Prostate gland (tissue), 2 donors: ENCODE measurements around the gene RXYLT1. TPM values are rescaled to one million over a fixed set of nuclear protein-coding genes. Genes with fewer than 3 reads are reported as not detected.

ENCODE experiments used
- DNase-seq: peaks from one replicate; pipeline ENCODE4 v3.0.0-alpha.2; 2019; ENCODE audit warnings: low spot score
- H3K27ac ChIP-seq, 2 donors: fragments of 200-600 bp; sonication (generic); 2 replicates each; pipeline ENCODE4 v1.5.1; 2017 to 2019
- H3K27me3 ChIP-seq: fragments of 200-600 bp; sonication (generic); replicated peaks from 2 replicates; pipeline ENCODE4 v1.5.1; 2019; ENCODE audit not compliant: insufficient read depth
- H3K36me3 ChIP-seq, 2 donors: fragments of 200-600 bp; sonication (generic); 1 replicate in 1 of 2; 2 replicates in 1 of 2; pipeline versions ENCODE4 v1.5.1 to v1.8.1; 2017 to 2019
- H3K4me1 ChIP-seq: fragments of 200-600 bp; sonication (generic); replicated peaks from 2 replicates; pipeline ENCODE4 v1.5.1; 2019
- H3K4me3 ChIP-seq, 2 donors: fragments of 200-600 bp; sonication (generic); 2 replicates each; pipeline ENCODE4 v1.5.1; 2017 to 2019
- H3K9me3 ChIP-seq: fragments of 200-600 bp; sonication (generic); 2 replicates; pipeline ENCODE4 v1.5.1; 2017
- POLR2A ChIP-seq: fragments of 450-650 bp; IDR thresholded peaks from one replicate; pipeline ENCODE4 v1.6.1; 2016; ENCODE audit warnings: antibody characterized with exemption, mild to moderate bottlenecking
- POLR2AphosphoS5 ChIP-seq: sonication (generic); formaldehyde crosslinking; IDR thresholded peaks from one replicate; pipeline ENCODE4 v1.6.1; 2017; ENCODE audit warnings: antibody characterized with exemption
- WGBS: methylation state at CpG from one replicate; pipeline ENCODE4 v1.1.5; 2018; 5-methylcytosine and 5-hydroxymethylcytosine counted together
- intact Hi-C: fragments of 100-400 bp; cut with DNase I; formaldehyde crosslinking; loops from one replicate; pipeline ENCODE4 v1.14.2; 2022
- total RNA-seq, 2 donors: library from RNA; depleted of rRNA; stranded (reverse); fragments of >200 nt; gene quantifications; one replicate each; pipeline ENCODE4 v1.1.0, GENCODE V29; 2016
- TF ChIP-seq, protein P1 (sequence below), 4 experiments: fragments of 200-600 bp in 2 of 4; fragments of 450-650 bp in 2 of 4; sonication (generic) in 2 of 4; IDR thresholded peaks; 1 replicate in 3 of 4; 2 replicates in 1 of 4; pipeline ENCODE4 v1.5.1; 2016 to 2019; ENCODE audit warnings: antibody characterized with exemption in 4 of 4, mild to moderate bottlenecking in 2 of 4, moderate library complexity in 2 of 4

Gene RXYLT1
- total RNA-seq, 2 donors from 2014 or later = 23.7 to 32.9 TPM

DNA sequence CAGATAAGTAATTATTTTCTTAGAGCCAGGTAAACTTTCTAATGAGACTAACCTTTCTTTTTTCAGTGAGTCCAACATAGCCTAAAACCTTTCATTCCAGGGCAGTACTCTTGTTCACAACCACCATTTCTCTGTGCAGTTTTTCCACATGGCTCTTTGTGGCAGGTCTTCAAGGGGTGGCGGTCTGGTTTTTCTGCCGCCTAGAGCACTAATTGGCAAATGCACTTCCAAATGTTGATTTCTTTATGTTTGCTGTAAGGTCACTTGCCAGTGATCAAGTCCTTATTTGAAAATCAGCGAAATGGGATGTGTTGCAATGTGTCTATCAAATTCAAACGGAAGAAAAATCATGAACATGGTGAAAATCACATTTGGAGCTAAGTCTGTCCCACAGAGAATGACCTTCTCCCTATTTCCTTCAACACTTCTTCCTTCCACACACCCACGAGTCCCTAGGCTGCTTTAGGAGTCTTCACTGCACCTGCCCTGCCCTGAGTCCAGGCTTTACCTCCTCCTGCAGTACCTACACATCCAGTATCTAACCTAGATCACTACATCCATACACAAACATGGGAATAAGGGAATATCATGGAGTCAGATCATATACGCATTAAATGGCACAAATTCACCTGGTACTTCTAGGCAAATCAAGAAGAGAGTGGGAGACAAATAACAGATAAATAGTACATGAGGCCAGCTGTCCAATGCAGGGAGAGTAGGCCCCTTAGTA lies 66.7 kb downstream of the RXYLT1 start:
- no peak overlapping the region for H3K27ac ChIP-seq
- WGBS = 75% methylated on average over 6 of the region's 6 CpGs
- no peaks in the 10 kb centered on the region for H3K36me3 ChIP-seq
- TF ChIP-seq POLR2A (no peak), POLR2AphosphoS5 (no peak)
- TF ChIP-seq, protein P1, sequence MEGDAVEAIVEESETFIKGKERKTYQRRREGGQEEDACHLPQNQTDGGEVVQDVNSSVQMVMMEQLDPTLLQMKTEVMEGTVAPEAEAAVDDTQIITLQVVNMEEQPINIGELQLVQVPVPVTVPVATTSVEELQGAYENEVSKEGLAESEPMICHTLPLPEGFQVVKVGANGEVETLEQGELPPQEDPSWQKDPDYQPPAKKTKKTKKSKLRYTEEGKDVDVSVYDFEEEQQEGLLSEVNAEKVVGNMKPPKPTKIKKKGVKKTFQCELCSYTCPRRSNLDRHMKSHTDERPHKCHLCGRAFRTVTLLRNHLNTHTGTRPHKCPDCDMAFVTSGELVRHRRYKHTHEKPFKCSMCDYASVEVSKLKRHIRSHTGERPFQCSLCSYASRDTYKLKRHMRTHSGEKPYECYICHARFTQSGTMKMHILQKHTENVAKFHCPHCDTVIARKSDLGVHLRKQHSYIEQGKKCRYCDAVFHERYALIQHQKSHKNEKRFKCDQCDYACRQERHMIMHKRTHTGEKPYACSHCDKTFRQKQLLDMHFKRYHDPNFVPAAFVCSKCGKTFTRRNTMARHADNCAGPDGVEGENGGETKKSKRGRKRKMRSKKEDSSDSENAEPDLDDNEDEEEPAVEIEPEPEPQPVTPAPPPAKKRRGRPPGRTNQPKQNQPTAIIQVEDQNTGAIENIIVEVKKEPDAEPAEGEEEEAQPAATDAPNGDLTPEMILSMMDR (IDR thresholded peaks at IDR 0.05) = no peak
- H3K9me3 ChIP-seq = no peaks in the 10 kb centered on the region
- no peaks in the 10 kb centered on the region for H3K4me1 ChIP-seq
- no peaks in the 10 kb centered on the region for H3K27me3 ChIP-seq
- DNase-seq = no peak
- intact Hi-C loops = loop anchor here (10.0 kb wide), 2 partner anchors 238 to 558 kb away; partner anchors contain the start of gene XPOT
- no peak overlapping the region for H3K4me3 ChIP-seq

DNA sequence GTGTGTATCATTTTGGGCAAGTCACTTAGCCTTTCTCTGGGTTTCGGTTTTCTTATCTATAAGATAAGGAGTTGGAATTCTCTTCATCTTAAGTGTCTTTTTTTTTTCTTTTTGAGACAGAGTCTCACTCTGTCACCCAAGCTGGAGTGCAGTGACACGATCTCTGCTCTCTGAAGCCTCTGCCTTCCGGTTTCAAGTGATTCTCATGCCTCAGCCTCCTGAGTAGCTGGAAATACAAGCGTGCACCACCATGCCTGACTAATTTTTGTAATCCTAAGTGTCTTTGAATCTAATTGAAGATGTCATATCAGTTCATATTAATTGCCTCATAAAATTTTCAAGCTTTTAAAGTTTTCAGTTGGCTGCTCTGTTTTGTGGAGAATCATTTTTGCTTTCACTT lies 68.7 kb downstream of the RXYLT1 start:
- Histone ChIP-seq H3K4me3 (no peak overlapping the region), H3K27ac (no peak overlapping the region), H3K4me1 (no peaks in the 10 kb centered on the region), H3K36me3 (no peaks in the 10 kb centered on the region), H3K27me3 (no peaks in the 10 kb centered on the region), H3K9me3 (no peaks in the 10 kb centered on the region)
- no peak for DNase-seq
- intact Hi-C loops = loop anchor here (10.0 kb wide), 2 partner anchors 236 to 556 kb away; partner anchors contain the start of gene XPOT
- TF ChIP-seq POLR2AphosphoS5 (no peak), POLR2A (no peak)
- TF ChIP-seq, protein P1 (IDR thresholded peaks at IDR 0.05) = no peak
- 95% methylated on average over 4 of the region's 4 CpGs for WGBS

DNA sequence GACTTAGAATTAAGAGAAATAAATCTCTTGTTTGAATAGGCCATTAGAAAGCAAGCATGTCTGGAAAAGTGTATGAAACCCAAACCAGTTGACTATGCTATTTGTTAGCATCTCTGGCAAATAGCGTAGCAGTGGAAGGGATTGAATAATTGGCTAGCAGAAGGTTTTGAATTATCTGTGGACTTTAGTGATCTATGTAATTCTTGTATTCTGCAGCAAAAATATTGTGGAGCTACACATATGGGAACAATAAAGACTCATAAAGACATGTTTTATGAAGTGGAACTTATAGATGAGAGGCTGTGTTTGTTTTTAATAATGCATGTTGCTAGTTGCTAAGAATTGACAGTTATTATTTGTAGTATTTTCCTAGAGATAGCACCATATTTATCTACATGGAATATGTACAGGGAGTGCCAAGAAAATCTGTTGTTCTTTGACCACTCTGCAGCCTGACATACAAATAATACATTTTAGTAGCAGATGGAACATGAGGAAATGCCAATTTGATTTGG lies 69.5 kb downstream of the RXYLT1 start:
- WGBS = 87% methylated on average over 1 of the region's 1 CpG
- TF ChIP-seq, protein P1 (IDR thresholded peaks at IDR 0.05) = no peak
- no peaks in the 10 kb centered on the region for H3K4me1 ChIP-seq
- no peaks in the 10 kb centered on the region for H3K36me3 ChIP-seq
- intact Hi-C loops = loop anchor here (10.0 kb wide), 2 partner anchors 236 to 556 kb away; partner anchors contain the start of gene XPOT
- no peaks in the 10 kb centered on the region for H3K27me3 ChIP-seq
- DNase-seq = no peak
- H3K27ac ChIP-seq = no peak overlapping the region
- no peak overlapping the region for H3K4me3 ChIP-seq
- H3K9me3 ChIP-seq = no peaks in the 10 kb centered on the region

DNA sequence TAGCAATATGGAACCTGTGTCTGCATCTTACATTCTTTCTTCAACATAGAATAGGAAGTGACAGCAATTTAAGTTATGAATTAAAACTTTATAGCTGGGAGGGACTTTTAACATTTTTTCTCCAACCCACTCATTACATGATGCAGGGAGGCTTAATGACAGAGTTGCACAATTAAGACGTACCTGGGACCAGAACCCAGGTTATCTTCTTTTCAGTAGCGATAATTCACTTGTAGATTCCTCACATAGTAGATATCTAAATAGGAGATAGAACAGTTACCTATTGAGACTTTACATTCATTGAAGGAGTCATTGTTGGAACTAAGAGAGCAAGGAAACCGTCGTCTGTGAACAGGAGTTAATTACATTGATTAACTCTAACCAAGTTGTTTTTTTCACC lies 69.9 kb downstream of the RXYLT1 start:
- WGBS = 95% methylated on average over 4 of the region's 4 CpGs
- H3K4me1 ChIP-seq = no peaks in the 10 kb centered on the region
- intact Hi-C loops = loop anchor here (10.0 kb wide), 2 partner anchors 235 to 555 kb away; partner anchors contain the start of gene XPOT
- no peak overlapping the region for H3K4me3 ChIP-seq
- H3K36me3 ChIP-seq = no peaks in the 10 kb centered on the region
- no peak overlapping the region for H3K27ac ChIP-seq
- no peaks in the 10 kb centered on the region for H3K9me3 ChIP-seq
- no peak for DNase-seq
- no peaks in the 10 kb centered on the region for H3K27me3 ChIP-seq
- no peak for TF ChIP-seq POLR2A
- TF ChIP-seq, protein P1 (IDR thresholded peaks at IDR 0.05) = no peak
- no peak for TF ChIP-seq POLR2AphosphoS5

DNA sequence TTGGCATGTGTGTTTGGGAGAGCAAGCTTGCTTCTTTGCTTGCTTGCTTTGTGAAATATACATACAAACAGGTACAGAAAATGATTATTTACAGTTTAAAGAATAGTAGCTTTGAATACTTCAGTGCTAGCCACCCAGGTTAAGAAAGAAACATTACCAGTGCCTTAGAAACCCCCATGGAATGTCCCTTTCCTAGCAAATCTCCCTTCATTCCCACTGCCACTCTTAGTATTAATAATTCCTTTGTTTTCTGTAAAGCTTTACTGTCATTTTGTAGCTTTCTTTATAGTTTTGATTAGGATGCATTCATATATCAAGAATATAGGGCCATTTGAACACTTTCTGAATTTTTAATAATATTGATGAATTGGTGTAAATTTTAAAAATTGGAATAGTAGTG lies 74.3 kb downstream of the RXYLT1 start:
- intact Hi-C loops = no loop called here
- no peaks in the 10 kb centered on the region for H3K4me1 ChIP-seq
- no peaks in the 10 kb centered on the region for H3K9me3 ChIP-seq
- H3K27me3 ChIP-seq = no peaks in the 10 kb centered on the region
- DNase-seq = no peak
- H3K4me3 ChIP-seq = no peak overlapping the region
- H3K36me3 ChIP-seq = no peaks in the 10 kb centered on the region
- TF ChIP-seq POLR2AphosphoS5 (no peak), POLR2A (no peak)
- TF ChIP-seq, protein P1 (IDR thresholded peaks at IDR 0.05) = no peak
- no peak overlapping the region for H3K27ac ChIP-seq
